Lower leg skin (tissue), 3 donors: ENCODE measurements around the gene HSPA12B.

Experiments
- CTCF ChIP-seq, 3 donors: fragments of 450-650 bp; IDR thresholded peaks; one replicate each; pipeline ENCODE4 v1.5.1; 2016; ENCODE audit warnings: antibody characterized with exemption in 3 of 3, mild to moderate bottlenecking in 3 of 3, moderate library complexity in 2 of 3
- POLR2A ChIP-seq, 2 donors: fragments of 450-650 bp; IDR thresholded peaks; one replicate each; pipeline ENCODE4 v1.6.1; 2016 to 2017; ENCODE audit warnings: antibody characterized with exemption in 2 of 2, mild to moderate bottlenecking in 1 of 2, moderate library complexity in 1 of 2

- TF ChIP-seq CTCF (IDR thresholded peaks at IDR 0.05) (no peak), POLR2A (IDR thresholded peaks at IDR 0.05) (no peak)
These were observed 3.3 kb downstream of the HSPA12B start for GRCh38 chr20:3735768-3736167.
